Measurements from ENCODE around the gene GPAT2. TPM values are rescaled to one million over a fixed set of nuclear protein-coding genes. Genes with fewer than 3 reads are reported as not detected.

Gene GPAT2
- total and polyA plus RNA-seq, 2 of the 4 experiments (the other 2 are of a cell fraction): 0.36 to 0.53 TPM

DNA sequence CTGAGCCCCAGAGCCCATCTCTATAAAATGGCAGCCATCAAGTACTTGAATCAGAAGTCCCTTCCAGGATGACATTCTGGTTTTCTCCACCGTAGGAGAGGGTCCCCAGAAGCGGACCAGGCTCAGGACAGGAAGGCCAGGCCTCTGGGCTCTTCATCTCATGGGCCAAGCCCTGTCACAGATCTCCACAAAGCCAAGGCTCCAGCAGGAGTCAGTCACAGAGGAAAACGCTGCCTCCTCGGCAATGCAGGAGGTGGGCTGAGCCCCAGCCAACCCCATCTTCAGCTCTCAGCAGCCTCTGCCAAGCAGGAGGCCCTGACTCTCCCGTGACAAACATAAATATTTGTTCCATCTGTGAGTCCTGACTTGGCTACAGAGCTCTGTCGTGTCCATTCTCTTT, 39.4 kb upstream of the GPAT2 start:
- CTCF ChIA-PET: interaction anchor here (1.2 kb wide), 1 partner anchor 100 kb away, joined by 5 read pairs; no protein-coding TSS in a partner anchor
- dilution Hi-C loops (cut with HindIII; ENCODE audit: low sequenced_read_pairs, unreplicated experiment): no loop called here
- no TSS peak for BruUV-seq (replicated peaks)

More for the DNA sequence above, 39.4 kb upstream of the GPAT2 start:
- Histone ChIP-seq H3K4ac (ENCODE audit: low read depth, low read length) (no peak overlapping the region), H2BK15ac (ENCODE audit: low read depth, low read length) (no peak overlapping the region), H4K5ac (ENCODE audit: low read depth, low read length) (no peak overlapping the region), H2BK120ac (ENCODE audit: low read depth, low read length) (no peak overlapping the region), H3K23ac (ENCODE audit: low read depth, low read length) (no peak overlapping the region), H2BK5ac (ENCODE audit: low read depth, low read length, poor library complexity, severe bottlenecking) (no peak overlapping the region), H3K9me1 (ENCODE audit: insufficient read depth, low read length) (no peaks in the 10 kb centered on the region), H3K4me3 (ENCODE audit: insufficient read depth, low read depth, low read length) (no peak overlapping the region), H4K91ac (ENCODE audit: insufficient read depth, low read depth, low read length) (no peak overlapping the region), H4K20me1 (ENCODE audit: insufficient read depth, low read length) (no peaks in the 10 kb centered on the region), H2AK9ac (replicated peaks; ENCODE audit: low read depth, low read length, poor library complexity) (no peak overlapping the region), H3K27me3 (ENCODE audit: control insufficient read depth, insufficient read depth, low read length) (peaks cover 19% of the 10 kb centered on the region; the same call in 1 of the 2 replicates), H3K36me3 (ENCODE audit: control insufficient read depth, insufficient read depth, low read length) (no peaks in the 10 kb centered on the region), H2AK5ac (ENCODE audit: low read depth, low read length) (no peak overlapping the region), H2BK20ac (ENCODE audit: low read depth, low read length) (no peak overlapping the region), H3K56ac (ENCODE audit: extremely low read depth, insufficient read depth, low read length) (no peak overlapping the region), H3K18ac (ENCODE audit: low read depth, low read length) (no peak overlapping the region), H3K27ac (ENCODE audit: insufficient read depth, low read length) (no peak overlapping the region), H3K4me2 (ENCODE audit: low read depth, low read length) (no peak overlapping the region), H3K79me1 (ENCODE audit: low read depth in 1 of 2, low read length in 2 of 2) (no peaks in the 10 kb centered on the region), H3K9me3 (ENCODE audit: control insufficient read depth, insufficient read depth, low read length) (peaks cover 10% of the 10 kb centered on the region), H2AFZ (replicated peaks; ENCODE audit: low read length, poor library complexity) (no peak overlapping the region), H3K14ac (replicated peaks; ENCODE audit: low read depth, low read length) (no peak overlapping the region), H3K9ac (ENCODE audit: low read depth, low read length) (no peak overlapping the region), H3K4me1 (ENCODE audit: control insufficient read depth, insufficient read depth, low read length) (no peaks in the 10 kb centered on the region), H4K8ac (ENCODE audit: low read depth in 2 of 2, low read length in 2 of 2) (no peak overlapping the region)
- WGBS, 2 experiments (ENCODE audit: extremely low coverage in 2 of 2, insufficient read length in 1 of 2): 45% methylated on average over 2 of the region's 6 CpGs; no CpG with 5 or more reads in 1 of the 2 experiments
- POLR2A ChIA-PET (ENCODE audit: unreplicated experiment): no interaction called here
- TF ChIP-seq BHLHE40 (IDR thresholded peaks at IDR 0.05; ENCODE audit: low read depth, low read length) (no peak), NFE2L2 (IDR thresholded peaks at IDR 0.05; ENCODE audit: low read depth, low read length) (no peak), POLR2A (IDR thresholded peaks at IDR 0.05; ENCODE audit: low read depth, low read length) (no peak), CHD1 (IDR thresholded peaks at IDR 0.05; ENCODE audit: low read depth, low read length) (no peak), RAD21 (IDR thresholded peaks at IDR 0.05; ENCODE audit: low read length) (no peak), CTCF (conservative IDR thresholded peaks at IDR 0.05; ENCODE audit: low read depth, low read length) (no peak), MXI1 (IDR thresholded peaks at IDR 0.05; ENCODE audit: borderline replicate concordance, low read depth, low read length) (no peak), MAZ (IDR thresholded peaks at IDR 0.05; ENCODE audit: borderline replicate concordance, low read depth, low read length) (no peak), MAFK (IDR thresholded peaks at IDR 0.05; ENCODE audit: low read depth, low read length) (no peak), FOS (IDR thresholded peaks at IDR 0.05; ENCODE audit: low read depth, low read length) (no peak), RFX5 (IDR thresholded peaks at IDR 0.05; ENCODE audit: low read depth, low read length) (no peak), SMC3 (IDR thresholded peaks at IDR 0.05; ENCODE audit: low read depth, low read length) (no peak), CEBPB (IDR thresholded peaks at IDR 0.05; ENCODE audit: low read depth, low read length) (no peak), RCOR1 (IDR thresholded peaks at IDR 0.05; ENCODE audit: insufficient replicate concordance, low read length) (no peak)
- TF ChIP-seq, protein P1, sequence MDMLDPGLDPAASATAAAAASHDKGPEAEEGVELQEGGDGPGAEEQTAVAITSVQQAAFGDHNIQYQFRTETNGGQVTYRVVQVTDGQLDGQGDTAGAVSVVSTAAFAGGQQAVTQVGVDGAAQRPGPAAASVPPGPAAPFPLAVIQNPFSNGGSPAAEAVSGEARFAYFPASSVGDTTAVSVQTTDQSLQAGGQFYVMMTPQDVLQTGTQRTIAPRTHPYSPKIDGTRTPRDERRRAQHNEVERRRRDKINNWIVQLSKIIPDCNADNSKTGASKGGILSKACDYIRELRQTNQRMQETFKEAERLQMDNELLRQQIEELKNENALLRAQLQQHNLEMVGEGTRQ (IDR thresholded peaks at IDR 0.05; ENCODE audit: low read depth, low read length): no peak
- TF ChIP-seq, protein P2, sequence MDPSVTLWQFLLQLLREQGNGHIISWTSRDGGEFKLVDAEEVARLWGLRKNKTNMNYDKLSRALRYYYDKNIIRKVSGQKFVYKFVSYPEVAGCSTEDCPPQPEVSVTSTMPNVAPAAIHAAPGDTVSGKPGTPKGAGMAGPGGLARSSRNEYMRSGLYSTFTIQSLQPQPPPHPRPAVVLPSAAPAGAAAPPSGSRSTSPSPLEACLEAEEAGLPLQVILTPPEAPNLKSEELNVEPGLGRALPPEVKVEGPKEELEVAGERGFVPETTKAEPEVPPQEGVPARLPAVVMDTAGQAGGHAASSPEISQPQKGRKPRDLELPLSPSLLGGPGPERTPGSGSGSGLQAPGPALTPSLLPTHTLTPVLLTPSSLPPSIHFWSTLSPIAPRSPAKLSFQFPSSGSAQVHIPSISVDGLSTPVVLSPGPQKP (IDR thresholded peaks at IDR 0.05; ENCODE audit: borderline replicate concordance, low read depth, low read length): no peak
- in situ Hi-C loops (cut with MboI; ENCODE audit: low sequenced_read_pairs): loop anchor here (25.0 kb wide), 1 partner anchor 1588 kb away; the partner anchor contains the start of genes ACTR1B and C2orf92
- ATAC-seq (ENCODE audit: low read depth): no peak
- intact Hi-C loops (cut with micrococcal nuclease): no loop called here
- DNase-seq: no peak

Data from IMR-90 (cell line).